Endodermal cell (in vitro differentiated cells): Measurements from ENCODE around the gene FAM53A. TPM values are rescaled to one million over a fixed set of nuclear protein-coding genes. Genes with fewer than 3 reads are reported as not detected.

Experiments used
- DNase-seq: peaks from one replicate; pipeline ENCODE4 v3.0.0-alpha.2; 2017
- H3K27ac ChIP-seq: 2 replicates; pipeline ENCODE4 v1.5.1; 2013; ENCODE audit warnings: mild to moderate bottlenecking, low read depth, low read length, moderate library complexity
- H3K27me3 ChIP-seq: 2 replicates; pipeline ENCODE4 v1.6.1; 2013; ENCODE audit warnings: mild to moderate bottlenecking, low read length, moderate library complexity; ENCODE audit not compliant: insufficient read depth, control insufficient read depth, poor library complexity, severe bottlenecking
- H3K36me3 ChIP-seq: 2 replicates; pipeline ENCODE4 v1.7.0; 2013; ENCODE audit warnings: mild to moderate bottlenecking, low read length, moderate library complexity; ENCODE audit not compliant: control insufficient read depth, insufficient read depth
- H3K4me1 ChIP-seq: one replicate; pipeline ENCODE4 v1.7.0; 2013; ENCODE audit warnings: low read length; ENCODE audit not compliant: control insufficient read depth, insufficient read depth
- H3K4me3 ChIP-seq: 2 replicates; pipeline ENCODE4 v1.5.1; 2013; ENCODE audit warnings: mild to moderate bottlenecking, low read length, moderate library complexity
- H3K9ac ChIP-seq: 2 replicates; pipeline ENCODE4 v1.6.1; 2013; ENCODE audit warnings: mild to moderate bottlenecking, low read length, moderate library complexity; ENCODE audit not compliant: poor library complexity, severe bottlenecking; ENCODE audit errors: extremely low read depth
- H3K9me3 ChIP-seq: 2 replicates; pipeline ENCODE4 v1.6.1; 2013; ENCODE audit warnings: mild to moderate bottlenecking, low read length, moderate library complexity; ENCODE audit not compliant: control insufficient read depth
- H3K27ac Mint-ChIP-seq: 2 replicates; pipeline ENCODE4 v1.8.0; 2020; ENCODE audit warnings: mixed read lengths
- H3K27me3 Mint-ChIP-seq: 2 replicates; pipeline ENCODE4 v1.8.0; 2021; ENCODE audit warnings: mild to moderate bottlenecking, mixed read lengths; ENCODE audit not compliant: insufficient read depth
- H3K36me3 Mint-ChIP-seq: 2 replicates; pipeline ENCODE4 v1.8.0; 2020; ENCODE audit warnings: low read depth, mixed read lengths
- H3K4me1 Mint-ChIP-seq: 2 replicates; pipeline ENCODE4 v1.8.0; 2020; ENCODE audit warnings: mixed read lengths
- H3K4me3 Mint-ChIP-seq: 2 replicates; pipeline ENCODE4 v1.8.0; 2020; ENCODE audit warnings: mild to moderate bottlenecking, moderate library complexity, mixed read lengths
- H3K9me3 Mint-ChIP-seq: 2 replicates; pipeline ENCODE4 v1.8.0; 2020; ENCODE audit warnings: mild to moderate bottlenecking, mixed read lengths
- WGBS, 2 experiments: methylation state at CpG; one replicate each; pipeline versions ENCODE4 v1.1.5 to v1.1.7; 2013; ENCODE audit warnings: missing lambda C conversion rate in 2 of 2, mixed read lengths in 1 of 2; ENCODE audit not compliant: insufficient coverage in 1 of 2, insufficient read length in 1 of 2; 5-methylcytosine and 5-hydroxymethylcytosine counted together
- total RNA-seq, 2 donors: library from RNA; stranded (reverse); fragmentation: NEBNext Ultra II Directional in 1 of 2; extraction: Animal tissue kit (Norgen Biotek cat#: 25700) in 1 of 2; gene quantifications; 2 replicates in 1 of 2; 3 replicates in 1 of 2; pipeline ENCODE4 v1.2.1, GENCODE V29; 2021
- TF ChIP-seq, protein P1 (sequence below): fragments of 200-600 bp; sonication (generic); conservative IDR thresholded peaks from 2 replicates; pipeline ENCODE4 v1.5.0; 2021; ENCODE audit warnings: antibody characterized with exemption, mild to moderate bottlenecking

Gene FAM53A
- total RNA-seq, 2 donors from 2014 or later, result 3.7 to 4.9 TPM

DNA sequence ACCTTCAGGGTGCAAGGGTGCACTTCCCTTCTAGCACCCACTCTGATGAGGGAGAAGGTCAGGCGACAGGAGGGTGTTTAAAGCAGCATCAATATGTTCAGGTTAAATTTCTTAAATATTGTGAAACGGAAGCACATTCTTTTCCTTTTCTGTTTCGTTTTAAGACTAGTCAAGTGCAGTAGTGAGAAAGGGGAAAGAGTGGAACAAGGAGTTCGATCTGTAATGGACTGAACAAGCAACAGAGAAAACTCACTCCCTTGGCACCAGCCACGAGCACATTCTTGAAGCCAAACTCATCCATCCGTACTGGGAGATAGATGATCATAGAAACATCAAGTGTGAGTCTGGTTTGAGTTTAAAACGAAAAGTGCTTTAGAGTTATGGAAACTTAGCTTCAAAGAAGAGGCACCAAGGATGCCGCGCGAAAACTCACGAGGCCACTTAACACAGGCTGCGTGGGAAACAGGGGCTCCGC, 815 bp downstream of the FAM53A start:
- no peaks in the 10 kb centered on the region for H3K36me3 ChIP-seq
- no peak overlapping the region for H3K27ac Mint-ChIP-seq
- H3K4me3 Mint-ChIP-seq, result peak overlapping the region; percentile 60
- H3K9ac ChIP-seq, result peak overlapping the region; percentile 2
- peaks cover 24% of the 10 kb centered on the region for H3K27me3 Mint-ChIP-seq
- H3K27ac ChIP-seq, result no peak overlapping the region
- no peak for DNase-seq
- no peaks in the 10 kb centered on the region for H3K9me3 ChIP-seq
- peaks cover 17% of the 10 kb centered on the region for H3K27me3 ChIP-seq
- TF ChIP-seq, protein P1, sequence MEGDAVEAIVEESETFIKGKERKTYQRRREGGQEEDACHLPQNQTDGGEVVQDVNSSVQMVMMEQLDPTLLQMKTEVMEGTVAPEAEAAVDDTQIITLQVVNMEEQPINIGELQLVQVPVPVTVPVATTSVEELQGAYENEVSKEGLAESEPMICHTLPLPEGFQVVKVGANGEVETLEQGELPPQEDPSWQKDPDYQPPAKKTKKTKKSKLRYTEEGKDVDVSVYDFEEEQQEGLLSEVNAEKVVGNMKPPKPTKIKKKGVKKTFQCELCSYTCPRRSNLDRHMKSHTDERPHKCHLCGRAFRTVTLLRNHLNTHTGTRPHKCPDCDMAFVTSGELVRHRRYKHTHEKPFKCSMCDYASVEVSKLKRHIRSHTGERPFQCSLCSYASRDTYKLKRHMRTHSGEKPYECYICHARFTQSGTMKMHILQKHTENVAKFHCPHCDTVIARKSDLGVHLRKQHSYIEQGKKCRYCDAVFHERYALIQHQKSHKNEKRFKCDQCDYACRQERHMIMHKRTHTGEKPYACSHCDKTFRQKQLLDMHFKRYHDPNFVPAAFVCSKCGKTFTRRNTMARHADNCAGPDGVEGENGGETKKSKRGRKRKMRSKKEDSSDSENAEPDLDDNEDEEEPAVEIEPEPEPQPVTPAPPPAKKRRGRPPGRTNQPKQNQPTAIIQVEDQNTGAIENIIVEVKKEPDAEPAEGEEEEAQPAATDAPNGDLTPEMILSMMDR, result no peak
- H3K36me3 Mint-ChIP-seq, result no peaks in the 10 kb centered on the region
- H3K4me1 ChIP-seq, result no peaks in the 10 kb centered on the region
- peaks cover 5% of the 10 kb centered on the region for H3K4me1 Mint-ChIP-seq
- no peaks in the 10 kb centered on the region for H3K9me3 Mint-ChIP-seq
- H3K4me3 ChIP-seq, result peak overlapping the region; percentile 75
- 24 to 33% methylated on average over 9 to 13 of the region's 13 CpGs for WGBS, 2 experiments

- H3K9ac ChIP-seq, result no peak overlapping the region
- H3K27me3 ChIP-seq, result peaks cover 17% of the 10 kb centered on the region
- H3K4me3 Mint-ChIP-seq, result peak overlapping the region; percentile 60
- H3K9me3 ChIP-seq, result no peaks in the 10 kb centered on the region
- no peaks in the 10 kb centered on the region for H3K9me3 Mint-ChIP-seq
- no peak overlapping the region for H3K27ac ChIP-seq
- DNase-seq, result no peak
- H3K4me1 Mint-ChIP-seq, result peaks cover 5% of the 10 kb centered on the region
- no peak overlapping the region for H3K27ac Mint-ChIP-seq
- 84 to 86% methylated on average over 13 of the region's 13 CpGs for WGBS, 2 experiments
- TF ChIP-seq, protein P1, result no peak
- H3K4me3 ChIP-seq, result peak overlapping the region; percentile 75
- no peaks in the 10 kb centered on the region for H3K4me1 ChIP-seq
- H3K36me3 Mint-ChIP-seq, result no peaks in the 10 kb centered on the region
- H3K27me3 Mint-ChIP-seq, result peaks cover 24% of the 10 kb centered on the region
- no peaks in the 10 kb centered on the region for H3K36me3 ChIP-seq
Observed at GRCh38 chr4:1682860-1683259, 1.3 kb downstream of the FAM53A start.

DNA sequence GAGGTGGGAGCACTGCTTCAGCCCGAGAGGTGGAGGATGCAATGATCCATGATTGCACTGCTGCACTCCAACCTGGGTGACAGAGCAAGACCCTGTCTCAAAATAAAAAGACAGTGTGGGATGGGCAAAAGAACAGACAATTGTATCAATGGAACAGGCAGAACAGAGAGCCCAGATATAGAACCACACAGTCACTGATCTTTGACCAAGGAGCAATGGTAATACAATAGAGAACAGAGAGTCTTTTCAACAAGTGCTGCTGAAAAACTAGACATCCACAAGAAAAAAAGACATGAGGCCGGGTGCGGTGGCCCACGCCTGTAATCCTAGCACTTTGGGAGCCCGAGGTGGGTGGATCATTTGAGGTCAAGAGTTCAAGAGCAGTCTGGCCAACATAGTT, 5.9 kb downstream of the FAM53A start:
- no peak overlapping the region for H3K27ac ChIP-seq
- Mint-ChIP-seq H3K27ac (no peak overlapping the region), H3K4me1 (peaks cover 4% of the 10 kb centered on the region), H3K36me3 (no peaks in the 10 kb centered on the region), H3K9me3 (no peaks in the 10 kb centered on the region), H3K4me3 (no peak overlapping the region), H3K27me3 (peaks cover 20% of the 10 kb centered on the region)
- WGBS, 2 experiments, result 77 to 95% methylated on average over 3 to 5 of the region's 5 CpGs
- no peaks in the 10 kb centered on the region for H3K4me1 ChIP-seq
- TF ChIP-seq, protein P1, result no peak
- H3K4me3 ChIP-seq, result no peak overlapping the region
- H3K36me3 ChIP-seq, result no peaks in the 10 kb centered on the region
- no peaks in the 10 kb centered on the region for H3K9me3 ChIP-seq
- DNase-seq, result no peak
- peaks cover 10% of the 10 kb centered on the region for H3K27me3 ChIP-seq
- no peak overlapping the region for H3K9ac ChIP-seq
